8988T (cell line): ENCODE measurements around the gene WDFY3.

Experiments
- DNase-seq: peaks from one replicate; pipeline ENCODE4 v3.0.0; 2011

The WDFY3 gene

DNA sequence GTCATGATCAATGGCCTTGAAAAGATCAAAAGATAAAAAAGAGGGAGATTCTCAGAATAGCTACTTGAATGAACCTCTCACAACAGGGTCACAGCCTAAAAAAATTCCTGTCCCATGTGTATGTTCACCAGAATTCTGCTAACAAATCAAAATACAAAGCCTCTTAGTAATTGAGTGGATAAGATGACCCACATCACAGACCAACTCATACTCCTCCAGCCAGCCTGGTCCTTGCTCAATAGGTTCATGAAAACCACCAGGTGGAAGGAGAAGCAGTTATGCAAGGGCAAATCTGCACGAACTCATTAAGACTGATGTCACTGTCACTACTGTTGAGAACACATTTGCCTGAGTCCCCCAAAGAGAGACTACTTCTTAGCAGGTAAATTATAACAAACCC, 21.5 kb downstream of the WDFY3 start:
- no peak for DNase-seq

DNA sequence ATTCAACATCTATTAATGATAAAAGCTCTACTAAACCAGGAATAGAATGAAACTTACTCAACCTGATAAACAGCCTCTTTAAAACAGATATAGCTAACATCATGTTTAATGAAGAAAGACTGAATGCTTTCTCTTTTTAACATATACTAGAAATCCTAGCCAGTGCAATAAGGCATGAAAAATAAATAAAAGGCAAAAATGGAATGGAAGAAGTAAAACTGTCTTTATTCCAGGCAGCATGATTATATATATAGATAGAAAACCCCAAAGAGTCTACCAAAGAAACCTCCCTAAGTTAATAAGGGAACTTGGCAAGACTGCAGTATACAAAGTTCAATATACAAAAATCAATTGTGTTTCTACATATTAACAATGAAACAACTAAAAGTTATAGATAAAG, 25.5 kb downstream of the WDFY3 start:
- DNase-seq, result no peak

DNA sequence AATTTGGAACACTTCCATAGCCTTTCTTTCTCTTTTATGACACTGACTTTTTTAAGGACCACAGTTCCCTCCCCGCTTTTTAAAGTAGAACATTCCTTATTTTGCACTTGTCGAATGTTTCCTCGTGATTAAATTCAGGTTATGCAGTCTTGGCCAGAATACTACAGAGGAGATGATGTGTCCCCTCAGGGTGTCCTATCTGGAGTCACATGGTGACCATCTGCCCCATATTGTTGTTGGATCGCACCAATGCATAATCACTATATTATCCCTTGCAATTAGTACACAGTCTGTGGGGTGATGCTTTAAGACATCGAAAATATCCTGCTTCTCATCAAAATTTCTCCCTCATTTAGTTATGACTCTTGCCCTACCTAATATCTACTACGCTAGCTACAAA, 27.4 kb downstream of the WDFY3 start:
- DNase-seq, result no peak

DNA sequence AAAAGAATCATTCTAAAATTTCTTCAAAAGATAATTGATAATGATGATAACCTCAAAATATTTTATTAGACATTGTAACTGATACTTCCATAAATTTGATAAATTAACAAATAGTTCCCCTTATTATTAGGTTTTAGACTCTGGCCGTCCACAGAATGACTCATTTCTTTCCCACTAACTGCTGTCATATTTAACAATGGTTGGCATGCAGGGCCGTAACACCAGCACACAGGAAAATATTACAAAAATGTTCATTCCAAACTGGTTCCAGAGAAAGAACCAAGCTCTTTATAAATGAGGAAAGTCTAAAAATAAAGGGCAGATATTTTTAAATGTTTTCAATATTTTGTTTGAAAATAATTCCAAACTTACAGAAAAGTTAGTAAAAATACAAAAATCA, 28.2 kb downstream of the WDFY3 start:
- no peak for DNase-seq

DNA sequence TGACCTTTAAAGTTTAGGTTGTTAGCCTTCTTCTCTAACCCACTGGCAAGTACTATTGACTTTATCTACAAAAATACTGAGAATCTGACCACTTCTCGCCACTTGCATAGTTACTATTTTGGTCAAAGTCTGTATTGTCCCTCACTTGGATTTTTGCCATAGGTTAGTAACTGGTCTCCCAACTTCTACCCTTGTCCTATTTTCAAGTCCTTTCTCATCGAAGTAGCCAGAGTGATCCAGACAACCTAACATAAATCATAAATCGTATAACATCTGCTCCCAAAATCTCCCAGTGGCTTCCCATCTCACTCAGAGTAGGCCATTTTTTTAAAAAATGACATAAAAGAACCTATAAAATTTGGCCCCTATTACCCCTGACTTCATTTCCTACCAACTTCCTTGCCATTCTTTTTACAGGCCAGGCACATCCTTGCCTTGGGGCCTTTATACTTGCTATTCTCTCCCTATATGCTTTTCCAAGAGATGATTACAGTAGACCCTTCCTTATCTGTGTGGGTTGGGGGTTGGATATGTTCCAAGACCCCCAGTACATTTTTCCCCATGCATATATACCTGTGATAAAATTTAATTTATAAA, 29.0 kb downstream of the WDFY3 start:
- DNase-seq, result no peak

DNA sequence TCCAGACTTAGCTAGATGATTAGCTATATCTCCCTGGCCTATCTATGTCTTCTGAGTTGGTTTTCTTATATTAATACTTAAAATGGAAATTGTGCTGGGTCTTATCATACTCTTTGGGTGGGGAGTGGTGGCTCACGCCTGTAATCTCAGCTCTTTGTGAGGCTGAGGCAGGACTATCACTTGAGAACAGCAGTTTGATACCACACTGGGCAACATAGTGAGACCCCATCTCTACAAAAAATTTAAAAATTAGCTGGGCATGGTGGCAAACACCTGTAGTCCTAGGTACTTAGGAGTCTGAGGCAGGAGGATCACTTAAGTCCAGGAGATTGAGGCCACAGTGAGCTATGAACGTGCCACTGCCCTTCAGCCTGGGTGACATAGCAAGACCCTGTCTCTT, 30.4 kb downstream of the WDFY3 start:
- DNase-seq, result no peak

DNA sequence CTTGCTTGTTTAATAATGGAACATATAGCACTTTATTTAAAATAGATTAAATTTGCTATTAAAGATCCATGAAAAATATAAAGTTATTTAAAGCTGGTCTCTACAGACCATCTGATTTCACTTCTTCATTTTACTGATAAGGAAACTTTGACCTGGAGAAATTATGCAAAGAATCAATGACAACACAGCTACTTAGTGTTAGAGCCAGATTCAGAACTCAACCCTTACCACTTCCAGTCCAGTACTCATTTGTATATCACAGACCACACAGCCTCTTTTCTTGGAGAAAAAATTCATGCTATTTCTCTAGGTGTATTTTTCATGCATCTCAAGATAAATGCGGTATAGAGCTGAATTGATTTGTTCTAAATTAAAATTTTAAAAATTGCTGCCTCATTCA, 34.0 kb downstream of the WDFY3 start:
- DNase-seq, result no peak

DNA sequence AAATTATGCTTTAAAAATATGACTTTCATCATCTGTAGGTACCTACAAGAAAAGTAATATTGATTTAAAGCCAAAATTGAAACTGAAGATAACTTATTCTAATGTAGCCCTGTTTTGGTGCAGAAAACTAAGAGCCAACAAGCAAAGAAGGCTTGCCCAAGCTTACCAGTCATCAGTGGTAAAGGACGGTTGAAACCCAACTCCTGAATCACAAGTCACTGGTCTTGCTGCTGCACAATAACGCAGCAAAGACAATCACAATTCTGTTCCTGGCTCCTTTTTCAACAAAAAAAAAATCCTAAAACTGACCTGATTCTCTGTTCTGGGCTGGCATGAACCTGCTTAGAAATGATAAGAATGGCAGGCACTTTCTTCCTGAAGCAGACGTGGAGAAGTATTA, 34.5 kb downstream of the WDFY3 start:
- no peak for DNase-seq

DNA sequence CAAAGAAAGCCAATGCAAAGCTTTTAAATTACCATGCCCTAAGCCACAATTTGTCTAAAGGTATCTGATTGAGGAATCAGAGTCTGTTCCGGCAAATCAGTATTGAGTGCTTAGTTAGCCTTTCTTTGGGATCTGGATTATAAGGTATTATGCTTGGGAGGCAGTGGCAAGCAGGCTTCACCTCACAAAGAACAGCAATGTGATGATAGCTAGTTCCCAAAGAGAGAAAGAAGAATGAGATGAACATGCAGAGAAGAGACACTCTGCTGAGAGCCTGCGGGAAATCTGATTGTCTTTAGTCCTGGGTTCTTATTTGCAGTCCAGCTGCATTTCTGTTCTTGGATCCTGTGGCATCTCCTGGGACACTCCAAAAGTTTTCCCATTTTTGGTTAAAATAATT, 35.2 kb downstream of the WDFY3 start:
- DNase-seq, result no peak

DNA sequence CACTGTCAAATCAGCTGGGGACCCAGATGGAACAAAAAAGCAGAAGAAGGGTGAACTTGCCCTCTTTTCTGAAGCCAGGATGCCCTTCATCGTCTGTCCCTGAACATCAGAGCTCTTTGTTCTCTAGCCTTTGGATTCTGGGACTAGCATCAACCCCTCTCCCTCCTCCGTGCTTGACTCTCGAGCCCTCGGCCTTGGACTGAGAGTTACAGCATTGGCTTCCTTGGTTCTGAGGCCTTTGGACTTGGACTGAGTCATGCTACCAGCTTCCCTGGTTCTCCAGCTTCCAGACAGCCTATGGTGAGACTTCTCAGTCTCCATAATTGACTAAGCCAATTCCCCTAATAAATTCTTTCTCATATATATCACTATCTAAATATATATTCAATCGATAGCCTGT, 38.4 kb downstream of the WDFY3 start:
- no peak for DNase-seq

DNA sequence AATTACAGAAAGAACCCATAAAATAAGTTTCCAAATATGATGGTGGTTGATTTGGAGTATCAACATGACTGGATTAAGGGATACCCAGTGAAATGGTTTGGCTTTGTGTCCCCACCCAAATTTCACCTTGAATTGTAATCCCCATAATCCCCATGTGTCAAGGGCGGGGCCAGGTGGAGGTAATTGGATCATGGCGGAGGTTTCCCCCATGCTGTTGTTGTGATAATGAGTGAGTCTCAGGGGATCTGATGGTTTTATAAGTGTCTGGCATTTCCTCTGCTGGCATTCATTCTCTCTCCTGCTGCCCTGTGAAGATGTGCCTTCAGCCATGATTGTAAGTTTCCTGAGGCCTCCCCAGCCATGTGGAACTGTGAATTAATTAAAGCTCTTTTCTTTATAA, 39.1 kb downstream of the WDFY3 start:
- DNase-seq, result no peak

DNA sequence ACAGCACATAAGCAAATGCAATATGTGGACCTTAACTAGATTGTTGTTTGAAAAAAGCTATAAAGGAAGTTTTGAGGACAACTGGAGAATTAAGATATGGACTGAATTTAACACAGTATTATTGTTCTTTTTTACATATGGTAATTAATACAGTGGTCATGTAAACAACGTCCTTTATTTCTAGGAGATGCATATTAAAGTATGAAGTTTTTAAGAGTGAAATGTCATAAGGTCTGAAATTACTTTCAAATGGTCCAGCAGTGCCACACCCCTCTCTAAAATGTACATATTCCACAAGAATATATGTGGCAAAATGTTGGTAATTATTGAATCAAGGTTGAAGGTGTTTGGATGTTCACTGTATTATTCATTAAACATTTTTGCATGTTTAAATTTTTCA, 40.9 kb downstream of the WDFY3 start:
- no peak for DNase-seq

DNA sequence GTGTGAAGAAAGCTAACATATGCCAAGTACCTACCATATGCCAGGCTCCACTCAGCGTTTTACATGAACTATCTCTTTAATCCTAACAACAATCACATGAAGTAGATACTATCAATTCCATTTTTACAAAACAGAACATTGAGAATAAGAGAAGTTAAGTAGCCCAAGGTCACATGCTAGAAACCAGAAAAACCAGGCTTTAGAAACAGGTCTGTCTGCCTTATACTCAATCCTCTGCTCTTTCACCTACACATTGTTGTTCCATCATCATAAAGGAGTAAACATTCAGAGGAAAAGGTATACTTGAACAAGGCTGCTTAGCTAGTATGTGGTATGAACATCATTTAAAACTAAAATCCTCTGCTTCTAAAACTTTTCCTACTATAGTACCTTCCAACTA, 42.1 kb downstream of the WDFY3 start:
- DNase-seq, result no peak

DNA sequence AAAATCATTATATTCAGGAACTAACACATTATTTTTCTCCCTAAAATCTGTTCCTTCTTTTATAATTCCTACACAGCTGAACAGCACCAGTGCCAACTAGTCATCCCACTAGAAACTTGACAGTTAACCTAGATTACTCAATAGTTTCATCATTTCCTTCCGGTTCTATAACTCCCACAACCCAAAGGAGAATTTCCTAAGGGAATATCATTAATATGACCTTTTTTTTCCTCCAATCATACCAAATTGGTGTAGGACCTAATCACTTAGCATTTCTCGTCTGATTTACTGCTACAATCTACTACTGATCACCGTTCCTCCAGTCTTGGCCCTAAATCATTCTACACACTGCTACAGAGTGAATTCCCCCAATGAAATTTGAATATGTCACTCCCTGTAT, 45.9 kb downstream of the WDFY3 start:
- DNase-seq, result no peak

DNA sequence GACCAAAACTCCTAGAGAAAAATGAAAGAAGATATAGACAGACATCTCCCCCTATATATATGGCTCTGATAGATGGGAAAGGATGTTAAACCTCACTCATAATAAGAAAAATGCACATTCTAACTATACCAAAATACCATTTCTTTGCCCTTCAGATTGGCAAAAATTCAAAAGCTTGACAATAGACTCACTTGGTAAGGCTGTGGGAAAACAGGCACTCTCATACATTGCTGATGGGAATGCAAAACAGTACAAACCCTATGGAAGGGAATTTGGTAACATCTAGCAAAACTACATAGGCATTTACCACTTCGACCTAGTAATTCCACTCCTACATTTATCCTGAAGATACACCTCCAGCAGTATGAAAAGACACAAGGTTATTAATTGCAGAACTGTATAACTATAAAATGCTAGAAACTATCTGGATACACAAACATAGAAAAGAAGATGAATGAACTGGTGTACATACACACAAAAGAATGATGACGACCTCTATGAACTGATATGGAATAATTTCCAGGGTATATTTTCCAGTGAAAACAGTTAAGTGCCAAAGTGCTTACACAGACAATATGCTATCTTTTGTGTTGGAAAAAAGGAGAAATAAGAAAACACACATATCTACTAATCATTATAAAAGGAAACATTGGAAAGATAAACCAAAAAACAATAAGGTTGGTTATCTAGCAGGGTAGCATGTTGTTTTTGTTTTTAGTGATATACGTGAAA, 48.5 kb downstream of the WDFY3 start:
- DNase-seq, result no peak

DNA sequence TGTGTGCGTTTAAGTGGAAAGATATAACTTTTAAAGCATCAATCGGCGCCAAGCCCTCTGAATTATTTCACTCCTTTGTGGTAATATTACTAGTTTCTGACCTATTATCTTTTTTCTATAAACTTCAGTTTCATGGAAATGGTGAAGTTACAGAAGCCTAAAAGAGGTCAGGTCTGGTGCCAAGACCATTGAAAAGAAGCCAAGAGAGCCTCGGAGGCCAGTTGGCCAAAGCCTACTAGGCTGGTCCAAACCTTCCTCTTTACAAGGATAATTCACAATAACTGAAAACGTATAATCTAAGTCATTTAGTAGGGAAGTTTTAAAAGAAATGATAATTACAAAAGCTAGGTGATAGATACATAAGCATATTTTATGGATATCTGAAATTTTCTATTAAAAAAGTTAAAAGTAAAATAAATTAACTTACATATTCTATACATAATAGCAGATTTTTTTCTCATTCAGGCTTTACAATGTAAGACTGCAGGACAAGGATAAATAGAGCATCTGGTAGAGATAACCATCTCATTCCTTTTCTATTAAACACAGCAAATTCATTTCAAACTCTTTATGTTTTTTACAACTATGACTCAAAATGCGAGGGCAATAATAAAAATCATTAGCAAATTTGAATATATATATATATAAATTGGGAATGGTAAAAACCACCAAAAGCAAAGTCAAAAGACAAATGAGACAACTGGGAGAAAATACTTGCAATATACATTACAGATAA, 49.2 kb downstream of the WDFY3 start:
- DNase-seq, result no peak

DNA sequence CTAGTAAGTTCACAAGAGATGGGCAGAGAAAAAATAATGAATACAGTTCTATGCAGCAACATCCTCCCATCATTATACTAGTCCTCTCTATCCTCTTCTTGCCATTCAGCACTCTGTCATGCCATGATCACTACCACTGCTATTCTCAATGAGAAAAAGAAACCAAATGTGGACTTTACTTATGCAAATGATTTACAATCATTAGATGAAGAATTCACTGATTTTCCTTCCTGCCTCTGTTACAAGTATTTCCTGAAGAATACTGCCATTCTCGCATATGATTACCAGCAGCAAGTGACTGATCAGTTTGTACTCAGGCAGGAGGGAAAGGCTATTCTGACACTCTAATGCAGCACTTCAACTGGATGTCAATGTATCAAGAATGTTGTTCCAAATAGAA, 50.3 kb downstream of the WDFY3 start:
- no peak for DNase-seq

DNA sequence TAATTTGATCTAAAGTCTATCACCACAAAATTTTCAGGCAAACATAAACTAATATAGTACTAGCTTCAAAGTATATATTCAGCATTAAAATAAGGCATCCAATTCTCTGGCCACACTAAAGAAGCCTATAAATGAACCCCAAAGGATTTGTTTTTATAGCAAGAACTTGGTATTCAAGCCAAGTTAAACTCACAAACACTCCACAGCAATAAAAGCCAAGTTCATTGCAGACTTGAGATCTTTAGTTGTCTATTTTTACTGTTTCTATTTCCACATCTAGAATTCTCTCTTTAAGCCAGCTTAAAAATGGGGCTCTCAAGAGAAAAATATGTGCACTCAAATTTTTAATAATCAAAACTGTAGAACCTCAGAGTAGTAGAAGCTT, 51.1 kb downstream of the WDFY3 start:
- DNase-seq, result no peak

DNA sequence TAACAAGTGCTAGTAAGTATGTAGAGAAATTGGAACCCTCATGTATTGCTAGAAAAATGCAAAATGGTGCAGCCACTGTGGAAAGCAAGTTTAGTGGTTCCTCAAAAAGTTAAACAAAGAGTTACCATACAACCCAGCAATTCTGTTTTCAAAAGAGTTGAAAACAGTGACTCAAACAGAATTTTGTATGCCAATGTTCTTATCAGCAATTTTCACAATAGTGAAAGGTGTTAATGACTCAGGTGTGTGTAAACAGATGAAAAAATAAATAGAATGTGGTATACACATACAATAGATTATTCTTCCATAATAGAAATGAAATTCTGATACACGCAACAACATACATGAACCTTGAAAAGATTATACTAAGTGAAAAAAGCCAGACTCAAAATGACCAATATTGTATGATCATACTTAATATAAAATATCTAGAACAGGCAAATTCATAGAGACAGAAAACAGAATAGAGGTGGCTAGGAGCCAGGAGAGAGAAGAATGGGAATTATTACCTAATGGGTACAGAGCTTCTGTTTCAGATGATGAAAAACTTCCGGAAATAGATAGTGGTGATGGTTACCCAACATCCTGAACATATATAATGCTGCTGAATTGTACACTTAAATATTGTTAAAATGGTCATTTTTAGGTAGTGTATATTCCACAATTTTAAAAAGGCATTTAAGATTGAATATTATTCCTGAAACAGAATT, 51.6 kb downstream of the WDFY3 start:
- no peak for DNase-seq

DNA sequence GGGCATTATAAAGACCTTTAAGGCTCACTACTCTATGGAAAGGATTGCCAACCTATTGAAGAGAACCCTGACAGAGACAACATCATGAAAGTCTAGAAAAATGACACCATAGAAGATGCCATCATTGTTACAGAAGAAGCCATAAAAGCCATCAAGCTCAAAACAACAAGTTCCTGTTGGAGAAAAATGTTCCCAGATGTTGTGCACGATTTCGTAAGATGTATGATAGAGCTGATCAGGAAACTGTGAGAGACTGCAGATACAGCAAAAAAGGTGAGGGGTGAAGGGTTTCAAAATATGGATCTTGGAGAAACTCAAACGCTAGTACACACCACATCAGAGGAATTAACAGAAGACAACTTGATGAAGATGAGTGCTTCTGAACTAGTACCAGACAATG, 53.3 kb downstream of the WDFY3 start:
- DNase-seq, result no peak

DNA sequence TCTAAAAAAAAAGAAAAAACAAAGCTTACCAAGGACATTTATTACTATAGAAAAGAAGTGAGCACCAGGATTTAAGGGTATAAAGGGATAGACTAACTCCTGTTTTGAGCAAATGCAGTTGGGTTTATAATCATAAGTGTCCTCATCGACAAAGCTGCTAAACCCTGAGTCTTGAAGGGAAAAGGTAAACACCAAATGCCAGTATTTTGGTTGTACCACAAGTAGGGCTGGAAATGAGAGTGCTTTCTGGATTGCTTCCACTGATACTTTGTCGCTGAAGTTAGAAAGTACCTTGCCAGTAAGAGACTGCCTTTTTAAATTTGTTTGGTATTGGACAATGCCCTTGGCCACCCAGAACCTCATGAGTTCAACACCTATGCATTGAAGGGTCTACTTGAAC, 53.7 kb downstream of the WDFY3 start:
- no peak for DNase-seq

DNA sequence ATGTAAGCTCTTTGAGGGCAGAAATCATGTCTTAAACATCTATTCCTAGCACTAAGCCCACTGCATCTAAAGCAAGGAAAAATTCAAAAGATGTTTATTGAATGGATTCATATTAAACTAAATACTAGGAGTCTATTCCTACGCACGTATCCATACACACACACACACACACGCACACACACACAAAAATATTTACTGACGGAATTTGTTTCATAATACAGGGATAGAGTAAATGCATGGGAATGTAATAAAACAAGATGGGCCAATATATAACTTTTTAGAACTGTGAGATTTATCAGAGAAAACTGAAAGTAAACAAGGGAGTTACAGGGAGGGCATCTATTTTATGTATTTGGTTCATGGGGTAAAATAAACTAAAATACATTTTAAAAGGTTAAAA, 57.6 kb downstream of the WDFY3 start:
- DNase-seq, result no peak

DNA sequence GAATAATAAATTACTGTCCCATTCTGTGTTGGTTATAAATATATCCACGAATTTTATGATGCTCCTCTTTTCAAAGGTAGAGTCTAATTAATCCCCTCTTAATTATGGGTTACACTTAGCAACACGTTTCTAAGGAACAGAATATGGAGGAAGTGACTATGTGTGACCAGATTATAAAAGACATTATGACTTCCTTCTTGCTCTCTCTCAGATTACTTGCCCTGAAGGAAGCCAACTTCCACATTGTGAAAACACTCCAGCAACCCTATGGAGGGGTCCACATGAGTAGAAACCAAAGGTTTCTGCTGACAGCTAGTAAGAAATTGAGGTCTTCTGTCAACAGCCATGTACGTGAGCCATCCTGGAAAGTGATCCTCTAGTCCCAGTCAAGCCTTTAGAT, 59.3 kb downstream of the WDFY3 start:
- DNase-seq, result no peak

DNA sequence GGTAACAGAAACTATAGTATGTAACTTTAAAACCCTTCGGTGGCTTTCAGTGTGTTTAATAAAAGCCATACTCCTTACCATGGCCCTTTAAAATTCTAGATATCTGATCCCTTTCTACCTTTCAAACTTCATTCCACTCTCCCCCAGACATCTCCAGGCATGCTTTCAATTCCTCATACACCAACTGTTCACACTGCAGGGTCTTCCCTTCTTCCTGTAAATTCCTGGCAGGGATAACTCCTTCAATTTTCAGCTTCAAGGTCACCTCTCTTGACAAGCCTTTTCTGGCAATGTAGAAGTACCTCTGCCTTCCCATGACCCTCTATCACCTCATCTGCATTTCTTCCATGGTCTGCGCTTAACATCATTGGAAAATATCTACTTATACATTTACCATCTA, 60.8 kb downstream of the WDFY3 start:
- no peak for DNase-seq
